Measurements from ENCODE around the gene ZNF331.

The ZNF331 gene

GRCh38 chr19:53541971-53542370 lies 4.0 kb downstream of the ZNF331 start:
- no peak overlapping the region for H3K27ac ChIP-seq

GRCh38 chr19:53545271-53546065 lies 7.5 kb downstream of the ZNF331 start:
- TF ChIP-seq ZFX (IDR thresholded peaks at IDR 0.05; ENCODE audit: borderline replicate concordance) (no peak), CTCF (IDR thresholded peaks at IDR 0.05) (no peak)
- H3K27ac ChIP-seq = no peak overlapping the region

More at GRCh38 chr19:53541971-53542370, 4.0 kb downstream of the ZNF331 start:
- TF ChIP-seq ZFX (IDR thresholded peaks at IDR 0.05; ENCODE audit: borderline replicate concordance) = no peak
- TF ChIP-seq CTCF (IDR thresholded peaks at IDR 0.05) = no peak

GRCh38 chr19:53546758-53547513 lies 9.0 kb downstream of the ZNF331 start:
- TF ChIP-seq ZFX (IDR thresholded peaks at IDR 0.05; ENCODE audit: borderline replicate concordance) = no peak
- no peak for TF ChIP-seq CTCF (IDR thresholded peaks at IDR 0.05)
- H3K27ac ChIP-seq = no peak overlapping the region

- no peak overlapping the region for H3K27ac ChIP-seq
- TF ChIP-seq CTCF (IDR thresholded peaks at IDR 0.05) (no peak), ZFX (IDR thresholded peaks at IDR 0.05; ENCODE audit: borderline replicate concordance) (no peak)
Observed at GRCh38 chr19:53549340-53549739, 11.4 kb downstream of the ZNF331 start.

GRCh38 chr19:53552001-53552721 lies 14.2 kb downstream of the ZNF331 start:
- TF ChIP-seq CTCF (IDR thresholded peaks at IDR 0.05) (no peak), ZFX (IDR thresholded peaks at IDR 0.05; ENCODE audit: borderline replicate concordance) (no peak)

GRCh38 chr19:53553156-53553555 lies 15.2 kb downstream of the ZNF331 start:
- H3K27ac ChIP-seq = peak overlapping the region; percentile 43
- TF ChIP-seq ZFX (IDR thresholded peaks at IDR 0.05; ENCODE audit: borderline replicate concordance) (no peak), CTCF (IDR thresholded peaks at IDR 0.05) (no peak)

More at GRCh38 chr19:53552001-53552721, 14.2 kb downstream of the ZNF331 start:
- H3K27ac ChIP-seq = no peak overlapping the region

Data from 22Rv1 (cell line).